Fibroblast of villous mesenchyme (primary cell): Measurements from ENCODE around the gene RNF152. TPM values are rescaled to one million over a fixed set of nuclear protein-coding genes. Genes with fewer than 3 reads are reported as not detected.
"Not testable (repeated sequence)": the region's sequence is repeated elsewhere in the genome, so short reads cannot be mapped to it uniquely, and the experiment has no call there.

Experiments used
- DNase-seq: peaks from one replicate; pipeline ENCODE4 v3.0.0-alpha.2; 2010; ENCODE audit warnings: low read depth
- H3K4me3 ChIP-seq: 2 replicates; pipeline ENCODE4 v1.5.1; 2011; ENCODE audit warnings: low read depth, mild to moderate bottlenecking, low read length
- total RNA-seq: library from RNA; depleted of rRNA; stranded (reverse); fragments of >200 nt; gene quantifications from 2 replicates; pipeline ENCODE4 v1.2.3, GENCODE V29; 2012
- TF ChIP-seq, protein P1 (sequence below): IDR thresholded peaks from 2 replicates; pipeline ENCODE4 v1.5.1; 2012; ENCODE audit warnings: low read depth, mild to moderate bottlenecking, low read length; ENCODE audit not compliant: insufficient read depth

Gene RNF152
- total RNA-seq, 1 donor = 11.7 TPM

DNA sequence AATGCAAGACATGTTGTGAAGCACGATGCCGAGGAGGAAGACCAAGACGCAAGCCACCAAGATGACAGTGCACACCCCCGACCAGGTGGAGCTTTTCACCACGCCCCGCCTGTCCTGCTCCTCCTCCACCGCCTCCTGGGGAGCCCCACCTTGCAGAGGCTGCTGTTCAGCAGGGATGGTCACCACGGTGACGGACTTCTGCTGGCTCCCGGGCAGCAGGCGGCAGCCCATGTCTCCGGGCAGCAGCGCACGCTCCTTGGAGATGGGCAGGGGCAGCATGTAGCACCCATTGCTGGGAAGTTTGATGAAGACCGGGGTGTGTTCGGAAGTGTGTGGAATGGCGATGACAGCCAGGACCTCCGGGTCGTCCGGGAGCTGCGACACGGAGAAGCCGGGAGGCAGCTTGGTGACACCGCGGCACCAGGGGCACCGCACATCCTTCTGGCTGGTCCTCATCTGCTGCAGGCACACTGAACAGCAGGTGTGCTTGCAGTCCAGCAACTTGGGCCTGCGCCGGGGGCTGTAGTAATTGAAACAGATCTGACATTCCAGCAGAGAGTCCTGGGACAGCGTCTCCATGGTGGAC, 76.8 kb downstream of the RNF152 start:
- TF ChIP-seq, protein P1, sequence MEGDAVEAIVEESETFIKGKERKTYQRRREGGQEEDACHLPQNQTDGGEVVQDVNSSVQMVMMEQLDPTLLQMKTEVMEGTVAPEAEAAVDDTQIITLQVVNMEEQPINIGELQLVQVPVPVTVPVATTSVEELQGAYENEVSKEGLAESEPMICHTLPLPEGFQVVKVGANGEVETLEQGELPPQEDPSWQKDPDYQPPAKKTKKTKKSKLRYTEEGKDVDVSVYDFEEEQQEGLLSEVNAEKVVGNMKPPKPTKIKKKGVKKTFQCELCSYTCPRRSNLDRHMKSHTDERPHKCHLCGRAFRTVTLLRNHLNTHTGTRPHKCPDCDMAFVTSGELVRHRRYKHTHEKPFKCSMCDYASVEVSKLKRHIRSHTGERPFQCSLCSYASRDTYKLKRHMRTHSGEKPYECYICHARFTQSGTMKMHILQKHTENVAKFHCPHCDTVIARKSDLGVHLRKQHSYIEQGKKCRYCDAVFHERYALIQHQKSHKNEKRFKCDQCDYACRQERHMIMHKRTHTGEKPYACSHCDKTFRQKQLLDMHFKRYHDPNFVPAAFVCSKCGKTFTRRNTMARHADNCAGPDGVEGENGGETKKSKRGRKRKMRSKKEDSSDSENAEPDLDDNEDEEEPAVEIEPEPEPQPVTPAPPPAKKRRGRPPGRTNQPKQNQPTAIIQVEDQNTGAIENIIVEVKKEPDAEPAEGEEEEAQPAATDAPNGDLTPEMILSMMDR = no peak
- no peak overlapping the region for H3K4me3 ChIP-seq
- no peak for DNase-seq

DNA sequence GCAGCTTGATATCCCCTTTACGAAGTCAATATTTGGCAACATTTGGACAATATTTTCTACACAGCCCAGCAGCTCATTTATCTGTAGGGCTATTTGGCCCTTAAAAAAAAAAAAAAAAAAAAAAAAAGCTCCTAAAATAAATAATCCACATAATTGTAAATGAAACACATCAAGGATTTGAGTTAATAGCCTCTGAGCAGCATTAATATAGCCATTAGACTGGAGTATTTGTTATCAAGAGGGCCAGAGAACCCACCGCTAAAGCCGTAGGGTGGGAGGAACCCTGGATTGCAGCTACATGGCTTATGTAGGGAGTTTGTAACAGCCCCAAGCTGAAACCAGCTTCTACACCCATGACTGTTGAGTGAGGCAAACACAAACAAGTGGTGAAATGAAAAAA, 84.5 kb downstream of the RNF152 start:
- H3K4me3 ChIP-seq = no peak overlapping the region
- DNase-seq = no peak
- TF ChIP-seq, protein P1 = no peak

DNA sequence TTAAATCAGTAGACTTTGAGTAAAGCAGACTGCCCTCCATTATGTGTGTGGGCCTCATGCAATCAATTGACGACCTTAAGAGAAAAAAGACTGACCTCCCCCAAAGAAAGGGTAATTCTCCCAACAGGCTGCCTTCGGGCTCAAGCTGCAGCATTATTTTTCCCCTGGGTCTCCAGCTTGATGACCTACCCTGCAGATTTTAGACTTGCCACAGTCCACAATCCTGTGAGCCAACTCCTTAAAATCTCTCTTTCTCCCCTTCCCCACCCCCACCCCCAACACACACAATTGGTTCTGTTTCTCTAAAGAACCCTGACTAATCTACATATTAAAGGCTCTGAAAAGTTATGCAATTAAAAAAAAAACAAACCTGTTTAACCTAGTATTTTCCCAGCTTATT, 89.4 kb downstream of the RNF152 start:
- H3K4me3 ChIP-seq = no peak overlapping the region
- no peak for DNase-seq
- TF ChIP-seq, protein P1 = no peak

DNA sequence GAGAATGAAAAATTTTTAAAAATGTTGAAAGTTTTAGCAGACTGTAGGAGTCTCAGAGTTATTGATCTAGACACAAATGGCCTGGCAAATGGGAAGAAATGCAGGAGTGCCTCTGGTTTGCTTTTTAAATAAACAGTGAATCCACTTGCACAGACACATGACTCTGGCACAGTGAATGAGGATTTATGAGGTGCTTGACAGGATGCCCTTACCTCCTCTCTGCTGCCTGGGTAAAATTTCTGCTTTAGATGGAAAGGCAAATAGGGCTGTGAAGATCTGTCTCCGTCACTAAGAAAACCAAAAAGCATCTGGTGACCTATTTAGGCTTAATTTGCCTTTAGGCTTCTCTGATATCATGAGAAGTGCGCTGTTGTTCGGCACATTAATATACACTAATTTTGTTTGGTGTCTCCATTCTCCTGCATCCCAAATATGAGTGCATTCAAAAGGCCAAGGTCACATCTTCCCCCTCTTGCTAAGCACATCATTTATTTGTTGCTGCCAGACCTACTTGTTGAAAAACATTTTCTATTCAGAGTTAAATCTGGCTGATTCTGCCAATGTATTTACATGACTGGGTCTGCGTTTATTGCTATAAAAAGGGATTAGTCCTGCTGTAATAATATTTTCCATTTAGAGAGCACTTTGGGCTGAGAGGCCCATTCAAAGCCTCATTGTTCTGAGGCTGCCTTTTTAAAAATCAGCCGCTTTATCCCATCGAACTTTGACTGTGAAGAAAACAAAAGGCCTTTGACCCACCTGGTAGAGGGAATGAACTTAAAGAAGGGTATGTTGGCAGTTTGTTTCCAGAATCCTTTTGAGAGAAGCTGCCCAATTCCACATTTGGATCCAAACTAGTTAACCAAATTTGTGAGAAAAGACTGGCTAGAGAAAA, 94.9 kb downstream of the RNF152 start:
- TF ChIP-seq, protein P1 = no peak
- DNase-seq = no peak
- H3K4me3 ChIP-seq = no peak overlapping the region

DNA sequence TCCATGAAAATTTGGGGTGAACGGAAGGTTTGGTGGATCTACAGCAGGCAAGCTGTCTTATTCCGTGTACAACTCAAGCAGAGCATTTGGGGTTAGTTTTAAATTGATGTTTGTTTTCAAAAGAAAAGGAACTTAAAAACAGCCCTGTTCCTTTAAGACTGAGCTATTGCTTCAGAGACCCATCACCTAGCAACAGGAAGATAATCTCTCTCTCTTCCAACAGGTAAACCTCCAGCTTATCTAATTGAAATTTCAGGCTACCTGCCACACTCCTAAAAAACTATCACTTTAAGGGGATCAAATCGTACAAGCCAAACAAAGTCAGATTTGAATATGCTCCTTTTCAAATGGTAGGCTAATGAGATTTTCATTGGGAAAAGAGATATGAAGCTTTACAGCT, 101.8 kb downstream of the RNF152 start:
- no peak for DNase-seq
- no peak overlapping the region for H3K4me3 ChIP-seq
- TF ChIP-seq, protein P1 = no peak

DNA sequence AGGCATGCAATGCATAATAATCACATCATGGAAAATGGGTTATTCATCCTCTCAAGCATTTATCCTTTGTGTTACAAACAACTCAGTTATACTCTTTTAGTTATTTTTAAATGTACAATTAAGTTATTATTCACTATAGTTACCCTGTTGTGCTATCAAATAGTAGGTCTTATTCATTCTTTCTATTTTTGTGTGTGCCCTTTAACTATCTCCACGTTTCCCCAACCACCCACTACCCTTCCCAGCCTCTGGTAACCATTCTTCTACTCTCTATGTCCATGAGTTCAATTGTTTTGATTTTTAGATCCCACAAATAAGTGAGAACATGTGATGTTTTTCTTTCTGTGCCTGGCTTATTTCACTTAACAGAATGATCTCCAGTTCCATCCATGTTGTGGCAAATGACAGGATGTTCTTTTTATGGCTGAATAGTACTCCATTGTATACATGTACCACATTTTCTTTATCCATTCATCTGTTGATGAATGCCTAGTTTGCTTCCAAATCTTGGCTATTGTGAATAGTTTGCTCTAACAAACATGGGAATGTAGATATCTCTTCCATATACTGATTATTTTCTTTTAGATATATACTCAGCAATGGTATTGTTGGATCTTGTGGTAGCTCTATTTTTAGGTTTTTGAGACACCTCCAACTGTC, 105.7 kb downstream of the RNF152 start:
- H3K4me3 ChIP-seq, DNase-seq: not testable (repeated sequence)

DNA sequence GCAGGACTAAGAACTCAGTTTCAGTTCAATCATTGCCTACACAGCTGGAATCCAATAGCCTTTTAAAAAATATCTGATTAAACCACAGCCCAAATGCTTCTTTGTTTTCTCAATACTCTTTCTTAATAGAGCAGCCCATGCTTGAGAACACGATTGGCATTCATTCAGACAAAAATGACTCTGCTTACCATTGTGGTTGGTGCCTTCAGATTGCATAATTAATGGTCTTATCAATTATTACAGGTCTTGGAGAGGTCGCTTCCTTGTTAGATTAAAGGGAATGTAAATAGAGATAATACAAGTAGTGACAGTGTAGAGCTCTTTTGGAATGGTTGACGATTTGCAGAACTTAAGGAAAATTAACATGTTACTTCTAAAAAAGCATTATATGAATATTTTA, 107.2 kb downstream of the RNF152 start:
- TF ChIP-seq, protein P1 = no peak
- DNase-seq = no peak
- no peak overlapping the region for H3K4me3 ChIP-seq
